GM21737 (cell line): Measurements from ENCODE around the gene SCMH1.

Experiments
- ATAC-seq: cut with Tn5 transposase; IDR thresholded peaks from one replicate; pipeline ENCODE4 v1.9.1; 2021; ENCODE audit warnings: mild to moderate bottlenecking, moderate library complexity; ENCODE audit not compliant: unreplicated experiment

The SCMH1 gene

GRCh38 chr1:41241749-41242341, at the start of gene SCMH1:
Gene SCMH1, minus strand, starts transcription at chr1:41242306. Its CDS starts 56,173 bp downstream, at chr1:41186133.
- peak; percentile 37 for ATAC-seq

GRCh38 chr1:41291195-41291594, 49.1 kb upstream of the SCMH1 start:
- no peak for ATAC-seq

- ATAC-seq, result no peak
Measured at GRCh38 chr1:41289196-41289595, 47.1 kb upstream of the SCMH1 start.

DNA sequence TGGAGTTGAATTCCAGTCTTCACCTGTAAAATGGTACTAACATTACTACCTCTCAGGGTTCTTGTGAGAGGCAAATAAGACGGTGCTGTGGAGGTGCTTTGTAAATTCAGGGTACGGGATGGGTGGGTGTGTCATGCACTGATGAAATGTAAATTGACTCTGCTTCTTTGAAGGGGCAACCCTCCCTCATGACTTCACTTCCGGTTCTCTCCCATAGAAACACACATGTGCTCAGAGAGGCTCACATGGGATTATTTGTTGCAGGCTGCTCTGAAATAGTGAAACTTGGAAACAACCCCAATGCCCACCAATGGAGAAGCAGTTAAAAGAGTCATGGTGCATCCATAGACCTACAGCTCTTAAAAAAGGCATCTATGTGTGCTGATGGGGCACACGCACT, 44.9 kb upstream of the SCMH1 start:
- no peak for ATAC-seq

DNA sequence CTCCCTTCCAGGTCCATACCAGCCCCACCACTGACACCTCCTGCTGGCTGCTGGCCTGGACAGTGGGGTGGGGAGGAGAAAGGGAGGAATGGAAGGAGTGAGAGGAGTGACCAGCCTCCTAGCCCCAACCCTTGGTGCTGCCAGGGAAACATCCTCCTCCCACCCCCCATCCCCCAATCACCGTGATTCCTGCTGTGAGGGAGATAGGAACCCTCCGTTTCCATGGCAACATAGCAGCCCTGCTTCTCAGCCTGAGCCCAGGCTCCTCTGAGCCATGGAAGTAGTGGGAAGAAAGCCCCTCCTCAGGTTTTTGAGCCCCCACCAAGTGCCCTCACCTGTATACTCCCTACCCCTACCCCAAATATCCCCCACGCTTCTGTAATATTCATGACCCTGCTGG, 44.4 kb upstream of the SCMH1 start:
- ATAC-seq, result no peak

- ATAC-seq, result no peak
Measured at GRCh38 chr1:41285818-41286217, 43.7 kb upstream of the SCMH1 start.

GRCh38 chr1:41284121-41284520, 42.0 kb upstream of the SCMH1 start:
- no peak for ATAC-seq

- no peak for ATAC-seq
Measured at GRCh38 chr1:41282679-41283317, 40.7 kb upstream of the SCMH1 start.

GRCh38 chr1:41281334-41281733, 39.2 kb upstream of the SCMH1 start:
- no peak for ATAC-seq

DNA sequence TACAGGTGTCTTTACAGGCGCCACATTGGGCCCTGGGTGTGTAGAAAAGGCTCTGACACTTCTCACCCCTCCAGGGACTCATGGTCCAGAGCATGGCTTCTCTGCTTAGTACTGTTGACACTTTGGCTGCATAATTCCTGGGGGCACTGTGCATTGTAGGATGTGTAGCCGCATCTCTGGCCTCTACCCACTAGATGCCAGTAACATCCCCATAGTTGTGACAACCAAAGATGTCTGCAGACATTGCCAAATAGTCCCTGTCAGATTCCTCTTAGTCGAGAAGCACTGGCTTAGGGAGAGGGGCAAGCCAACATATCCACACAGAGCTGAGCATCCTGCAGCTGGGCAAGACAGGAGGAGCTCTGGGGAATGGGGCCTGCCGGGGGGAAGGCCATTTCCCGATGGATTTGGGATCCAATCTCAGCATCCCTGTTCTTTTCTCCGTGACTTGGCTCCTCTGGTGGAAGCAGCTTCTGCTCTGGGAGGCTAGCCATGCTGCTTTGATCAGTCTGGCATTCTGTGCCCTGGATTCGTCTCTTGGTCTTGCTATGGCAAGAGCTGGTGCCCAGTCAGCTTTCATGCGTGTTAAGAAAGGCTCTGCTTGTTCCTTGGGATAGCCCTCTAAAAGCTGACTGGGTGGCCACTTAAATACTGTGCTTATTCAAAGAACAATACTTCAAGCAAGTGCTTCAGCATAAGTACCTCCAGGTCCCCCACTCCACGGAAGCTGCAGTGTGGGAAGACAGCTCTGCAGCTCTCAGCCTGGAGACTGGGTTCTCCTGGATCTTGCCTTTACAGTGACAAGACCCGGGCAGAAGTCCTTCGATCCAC, 38.3 kb upstream of the SCMH1 start:
- ATAC-seq, result no peak

- ATAC-seq, result no peak
Measured at GRCh38 chr1:41278076-41278475, 36.0 kb upstream of the SCMH1 start.

DNA sequence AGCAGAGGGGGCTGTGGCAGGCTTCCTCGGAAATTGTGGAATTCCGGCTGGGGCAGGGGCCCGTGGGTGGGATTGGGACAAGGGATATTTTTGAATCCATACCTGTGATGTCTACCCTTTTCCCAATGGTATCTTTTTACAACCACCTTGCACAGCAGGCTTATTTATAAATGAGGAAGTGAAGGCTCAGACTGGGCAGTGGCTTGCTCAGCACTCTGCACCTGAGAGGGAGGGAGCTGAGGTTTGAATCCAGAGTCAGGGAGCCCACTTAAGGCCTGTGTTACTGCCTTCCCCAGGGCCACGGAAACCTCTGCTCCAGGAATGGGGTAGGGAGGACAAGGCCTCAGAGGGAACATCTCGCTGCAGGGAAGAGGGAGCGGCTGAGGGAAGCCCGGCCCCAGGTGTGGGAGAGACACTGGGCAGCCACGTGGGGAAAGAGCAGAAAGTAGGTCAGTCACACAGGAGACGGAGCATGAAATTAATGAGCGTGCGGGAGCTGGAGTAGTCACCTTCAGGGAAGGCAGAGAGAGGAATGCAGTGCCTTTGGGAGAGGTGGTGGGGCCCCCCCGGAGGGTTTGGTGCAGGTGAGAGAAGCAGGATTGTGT, 35.4 kb upstream of the SCMH1 start:
- no peak for ATAC-seq

- ATAC-seq, result no peak
Measured at GRCh38 chr1:41275831-41276230, 33.7 kb upstream of the SCMH1 start.

DNA sequence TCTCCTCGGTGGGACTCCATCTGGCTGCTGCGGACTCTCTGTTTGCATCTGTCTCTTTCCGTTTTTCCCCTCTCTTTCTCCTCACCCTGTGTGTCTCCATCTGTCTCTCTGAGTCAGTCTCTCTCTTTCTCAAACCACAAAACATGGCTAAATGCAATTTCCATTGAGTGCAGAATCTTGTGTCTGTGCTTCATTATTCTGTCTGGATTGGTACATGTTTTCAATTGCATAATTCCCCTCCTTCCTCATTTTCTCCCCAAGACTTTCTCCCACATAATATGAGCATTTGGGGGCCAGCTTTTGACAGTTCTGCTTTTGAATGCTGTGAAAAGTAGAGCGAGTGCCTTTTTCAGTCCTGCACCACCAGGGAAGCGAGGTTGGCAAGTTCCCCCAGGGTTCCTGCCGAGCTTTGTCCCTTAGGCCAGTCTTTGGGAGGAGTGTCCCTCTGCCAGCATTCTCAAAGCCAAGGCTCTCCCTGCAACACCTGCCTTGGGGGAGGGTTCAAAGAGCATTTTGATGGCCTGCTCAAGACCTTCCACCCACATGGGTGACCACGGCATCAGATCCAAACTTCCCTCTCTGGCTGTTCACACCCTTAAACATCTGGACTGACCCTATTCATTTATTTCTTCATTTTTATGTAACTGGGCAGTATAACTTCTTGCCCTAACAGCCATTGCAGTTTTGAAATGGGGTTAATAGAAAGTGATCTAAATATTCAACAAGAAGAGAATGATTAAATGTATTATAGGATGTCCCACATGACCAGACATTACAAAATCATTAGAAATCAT, 32.8 kb upstream of the SCMH1 start:
- no peak for ATAC-seq

DNA sequence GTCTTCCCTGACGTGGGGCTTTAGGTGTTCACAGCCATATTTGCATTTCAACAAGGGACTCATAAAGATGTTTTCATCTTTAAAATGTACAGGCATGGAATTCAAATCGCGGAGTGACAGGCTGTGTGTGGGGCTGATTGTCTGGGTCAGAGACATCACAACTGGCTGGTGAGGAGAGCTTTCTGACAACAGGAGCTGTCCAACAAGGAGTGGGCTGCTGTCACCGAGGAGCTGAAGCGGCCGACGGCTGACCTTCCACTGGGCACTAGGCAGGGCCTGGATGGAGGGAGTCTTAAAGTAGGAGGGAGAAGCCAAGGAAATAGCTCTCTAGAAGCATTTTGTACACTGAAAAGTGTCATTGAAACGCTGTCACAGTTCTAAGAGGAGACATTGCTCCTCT, 30.5 kb upstream of the SCMH1 start:
- no peak for ATAC-seq

DNA sequence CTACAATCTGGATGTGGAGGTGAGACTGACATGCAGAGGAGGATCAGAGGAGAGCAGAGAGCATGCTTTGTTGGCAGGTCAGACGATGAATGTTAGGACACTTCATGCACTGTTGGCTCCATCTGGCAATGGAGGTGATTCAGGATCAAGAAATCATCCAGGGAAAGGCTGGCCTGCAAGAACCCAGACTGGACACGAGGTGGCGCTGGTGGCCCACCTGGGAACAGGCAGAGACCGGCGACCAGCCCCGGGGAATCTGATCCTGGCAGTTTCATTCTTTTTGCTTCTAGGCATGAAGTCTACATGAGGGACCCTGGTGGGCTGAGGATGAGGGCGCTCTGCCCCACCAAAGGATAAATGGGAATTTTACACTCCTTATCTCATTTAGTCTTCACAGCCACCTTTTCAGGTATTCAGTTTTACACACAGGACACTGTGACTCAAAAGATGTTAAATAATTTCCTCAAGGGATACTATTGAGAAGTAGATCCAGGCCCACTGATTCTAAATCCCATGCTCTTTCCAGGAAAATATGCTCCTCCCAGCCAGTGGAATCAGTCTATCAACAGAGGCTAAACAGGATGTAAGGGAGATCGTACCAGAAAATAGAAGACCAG, 26.2 kb upstream of the SCMH1 start:
- ATAC-seq, result no peak

GRCh38 chr1:41261926-41262618, 20.0 kb upstream of the SCMH1 start:
- ATAC-seq, result no peak

GRCh38 chr1:41260768-41261167, 18.7 kb upstream of the SCMH1 start:
- ATAC-seq, result no peak

DNA sequence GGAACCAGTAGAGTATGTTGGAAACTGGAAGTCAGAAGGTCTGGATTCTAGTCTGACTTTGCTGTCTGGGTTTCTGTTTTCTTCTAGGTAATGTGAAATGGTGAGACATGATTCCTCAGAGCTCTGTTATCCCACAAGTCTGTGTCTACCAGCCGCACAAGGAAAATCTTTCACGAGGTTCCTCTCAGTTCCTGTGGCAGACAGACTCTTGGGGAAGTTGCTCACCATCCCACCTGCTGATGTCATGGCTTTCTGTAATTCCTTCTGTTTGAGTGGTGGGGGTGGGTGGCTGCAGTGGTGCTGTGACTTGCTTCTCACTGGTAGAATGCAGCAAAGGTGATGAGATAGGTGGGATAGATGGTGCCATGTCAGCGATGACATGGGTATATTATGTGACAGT, 17.1 kb upstream of the SCMH1 start:
- no peak for ATAC-seq

- ATAC-seq, result no peak
Measured at GRCh38 chr1:41255978-41256377, 13.9 kb upstream of the SCMH1 start.
